NCI-H128 (cell line): Measurements from ENCODE around the gene SMYD4.
"Not testable (repeated sequence)": the region's sequence is repeated elsewhere in the genome, so short reads cannot be mapped to it uniquely, and the experiment has no call there.

ENCODE experiments used
- DNase-seq: peaks from one replicate; lab custom pipeline; 2025; ENCODE audit not compliant: unreplicated experiment; lab: John Stamatoyannopoulos, UW

The SMYD4 gene

DNA sequence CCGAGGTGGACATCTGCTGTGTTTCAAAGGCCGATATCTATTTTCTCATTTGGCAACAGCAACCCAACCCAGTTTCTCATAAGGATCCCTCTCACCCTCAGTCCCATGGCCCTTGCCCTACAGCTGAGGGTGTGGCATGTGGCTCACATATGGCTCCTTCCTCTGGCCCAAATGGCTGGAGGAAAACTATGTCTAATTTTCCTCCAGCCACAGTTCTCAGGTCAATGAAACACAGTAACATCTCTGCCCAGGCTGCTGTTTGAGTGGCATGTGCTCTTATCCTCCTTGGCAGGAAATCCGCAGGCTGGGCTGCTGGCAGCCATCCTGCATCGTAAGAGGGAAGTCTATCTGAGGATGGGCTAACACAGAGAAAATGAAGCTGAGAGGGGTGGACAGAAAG lies 43.8 kb downstream of the SMYD4 start:
- DNase-seq, result no peak

GRCh38 chr17:1783834-1784611 lies 45.7 kb downstream of the SMYD4 start:
- no peak for DNase-seq

DNA sequence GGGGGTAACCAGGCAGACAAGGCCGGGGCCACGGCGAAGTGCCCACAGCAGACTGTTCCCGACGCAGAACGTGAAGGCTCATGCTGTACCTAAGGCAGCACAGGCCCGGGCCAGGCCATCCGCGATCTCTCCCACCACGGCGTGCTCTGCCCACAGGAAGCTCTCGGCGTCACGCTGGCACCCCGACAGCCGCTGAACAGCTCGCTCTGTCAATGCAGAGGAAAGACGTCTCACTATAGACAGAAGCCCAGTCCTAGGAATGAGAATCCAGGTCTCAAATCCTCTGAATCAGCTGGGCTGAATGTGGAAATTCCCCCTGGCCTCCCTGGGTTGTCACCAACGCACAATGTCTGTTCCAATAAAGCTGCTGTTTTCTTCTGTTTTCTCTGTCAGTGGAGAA lies 46.4 kb downstream of the SMYD4 start:
- DNase-seq, result no peak

DNA sequence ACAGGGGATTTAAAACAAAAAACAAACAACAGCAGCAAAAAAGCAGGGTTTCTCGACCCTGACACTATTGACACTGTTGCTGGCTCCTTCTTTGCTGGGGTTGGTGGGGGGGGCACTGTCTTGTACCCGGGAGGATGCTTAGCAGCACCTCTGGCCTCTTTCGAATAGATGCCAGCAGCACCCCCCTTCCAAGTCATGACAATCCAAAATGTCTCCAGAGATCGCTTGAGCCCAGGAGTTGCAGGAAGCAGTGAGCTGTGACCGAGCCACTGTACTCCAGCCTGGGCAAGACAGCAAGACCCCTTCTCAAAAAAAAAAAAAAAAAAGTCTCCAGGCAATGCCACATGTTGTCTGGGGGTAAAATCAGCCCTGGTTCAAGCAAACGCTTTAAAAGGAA lies 47.5 kb downstream of the SMYD4 start:
- DNase-seq, result no peak

- DNase-seq, result no peak
Measured at GRCh38 chr17:1779571-1780131, 50.1 kb downstream of the SMYD4 start.

DNA sequence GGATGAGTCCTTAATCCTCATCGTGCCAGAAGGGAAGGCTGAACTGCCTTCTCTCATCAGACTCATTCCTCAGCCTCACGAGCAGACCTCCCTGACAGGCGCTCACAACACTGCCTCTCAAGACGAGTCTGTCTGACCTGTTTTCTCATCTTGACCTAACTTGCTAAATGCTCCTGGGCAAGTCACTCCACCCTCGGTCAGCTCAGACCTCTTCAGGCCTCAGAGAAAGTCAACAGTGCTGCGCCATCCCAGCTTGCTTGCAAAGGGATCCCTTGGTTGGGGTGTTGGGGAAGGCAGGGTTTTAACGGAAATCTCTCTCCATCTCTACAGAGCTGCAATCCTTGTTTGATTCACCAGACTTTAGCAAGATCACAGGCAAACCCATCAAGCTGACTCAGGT lies 52.8 kb downstream of the SMYD4 start:
- no peak for DNase-seq

GRCh38 chr17:1776328-1776727 lies 53.4 kb downstream of the SMYD4 start:
- DNase-seq, result no peak

DNA sequence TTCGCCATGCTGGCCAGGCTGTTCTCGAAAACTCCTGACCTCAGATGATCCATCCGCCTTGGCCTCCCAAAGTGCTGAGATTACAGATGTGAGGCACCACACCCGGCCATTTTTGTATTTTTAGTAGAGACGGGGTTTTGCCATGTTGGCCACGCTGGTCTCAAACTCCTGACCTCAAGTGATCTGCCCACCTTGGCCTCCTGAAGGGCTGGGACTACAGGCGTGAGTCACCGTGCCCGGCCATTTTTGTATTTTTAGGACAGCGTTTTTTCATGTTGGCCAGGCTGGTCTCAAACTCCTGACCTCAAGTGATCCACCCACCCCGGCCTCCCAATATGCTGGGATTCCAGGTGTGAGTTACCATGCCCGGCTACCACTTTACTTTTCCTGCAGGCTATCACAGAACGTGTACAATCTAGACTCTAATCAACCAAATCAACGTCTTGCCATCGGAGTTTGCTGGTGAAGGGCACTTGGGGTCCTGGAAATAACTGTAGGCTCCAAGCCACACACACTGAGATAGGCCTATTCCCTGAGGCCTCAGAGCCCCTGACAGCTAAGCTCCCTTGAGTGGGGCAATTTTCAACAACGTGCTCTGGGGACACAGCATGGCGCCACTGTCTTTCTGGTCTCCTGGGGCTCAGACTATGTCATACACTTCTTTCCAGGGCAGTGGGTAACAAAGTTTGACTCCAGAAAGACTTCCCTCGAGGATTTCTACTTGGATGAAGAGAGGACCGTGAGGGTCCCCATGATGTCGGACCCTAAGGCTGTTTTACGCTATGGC lies 55.1 kb downstream of the SMYD4 start:
- DNase-seq, result no peak

- no peak for DNase-seq
Measured at GRCh38 chr17:1773696-1774181, 56.0 kb downstream of the SMYD4 start.

DNA sequence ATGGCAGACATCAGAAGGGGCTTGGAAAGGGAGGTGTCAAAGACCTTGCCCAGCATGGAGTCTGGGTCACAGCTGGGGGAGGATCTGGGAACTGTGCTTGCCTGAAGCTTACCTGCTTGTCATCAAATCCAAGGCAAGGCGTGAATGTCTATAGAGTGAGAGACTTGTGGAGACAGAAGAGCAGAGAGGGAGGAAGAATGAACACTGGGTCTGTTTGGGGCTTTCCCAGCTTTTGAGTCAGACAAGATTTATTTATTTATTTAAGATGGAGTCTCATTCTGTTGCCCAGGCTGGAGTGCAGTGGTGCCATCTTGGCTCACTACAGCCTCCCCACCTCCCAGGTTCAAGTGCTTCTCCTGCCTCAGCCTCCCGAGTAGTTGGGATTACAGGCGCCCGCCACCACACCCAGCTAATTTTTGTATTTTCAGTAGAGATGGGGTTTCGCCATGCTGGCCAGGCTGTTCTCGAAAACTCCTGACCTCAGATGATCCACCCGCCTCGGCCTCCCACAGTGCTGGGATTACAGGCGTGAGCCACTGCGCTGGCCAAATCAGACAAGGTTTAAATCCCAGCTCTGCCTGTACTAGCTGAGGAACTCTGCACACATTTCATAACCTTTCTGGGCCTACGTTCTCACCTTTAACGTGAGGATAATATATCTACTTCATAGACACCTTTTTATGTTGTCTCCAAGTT lies 56.6 kb downstream of the SMYD4 start:
- not testable (repeated sequence) for DNase-seq

- DNase-seq, result no peak
Measured at GRCh38 chr17:1769822-1770477, 59.8 kb downstream of the SMYD4 start.

DNA sequence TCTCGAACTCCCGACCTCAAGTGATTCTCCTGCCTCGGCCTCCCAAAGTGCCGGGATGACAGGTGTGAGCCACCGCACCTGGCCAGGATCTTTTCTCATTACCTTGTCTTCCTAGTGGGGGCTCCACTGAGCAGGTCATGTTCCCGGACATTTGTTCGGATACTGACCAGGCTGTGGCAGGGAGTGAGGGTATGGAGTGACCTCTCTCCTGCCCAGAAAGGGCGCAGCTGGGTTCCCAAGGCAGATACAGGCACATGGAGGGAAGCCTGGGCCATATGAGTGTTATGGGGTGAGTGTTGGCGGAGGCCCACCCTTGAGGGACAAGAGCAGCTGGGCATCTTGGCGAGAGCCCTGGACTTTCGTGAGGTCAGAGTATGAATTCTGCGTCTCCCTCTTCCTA lies 62.3 kb downstream of the SMYD4 start:
- DNase-seq, result no peak

- no peak for DNase-seq
Measured at GRCh38 chr17:1766382-1767135, 63.1 kb downstream of the SMYD4 start.

GRCh38 chr17:1765576-1765975 lies 64.1 kb downstream of the SMYD4 start:
- DNase-seq, result no peak

DNA sequence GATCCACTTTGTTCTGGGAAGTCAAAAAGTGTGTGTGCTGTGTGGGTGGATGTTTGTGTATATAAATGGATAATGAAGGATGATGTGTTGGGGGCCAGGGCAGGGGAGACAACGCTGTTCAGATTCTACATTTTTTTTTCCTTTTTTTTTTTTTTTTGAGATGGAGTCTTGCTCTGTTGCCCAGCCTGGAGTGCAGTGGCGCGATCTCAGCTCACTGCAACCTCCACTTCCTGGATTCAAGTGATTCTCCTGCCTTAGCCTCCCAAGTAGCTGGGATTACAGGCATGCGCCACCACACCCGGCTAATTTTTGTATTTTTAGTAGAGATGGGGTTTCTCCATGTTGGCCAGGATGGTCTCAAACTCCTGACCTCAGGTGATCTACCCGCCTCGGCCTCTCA lies 65.0 kb downstream of the SMYD4 start:
- DNase-seq, result not testable (repeated sequence)

GRCh38 chr17:1764284-1764683 lies 65.4 kb downstream of the SMYD4 start:
- DNase-seq, result no peak

DNA sequence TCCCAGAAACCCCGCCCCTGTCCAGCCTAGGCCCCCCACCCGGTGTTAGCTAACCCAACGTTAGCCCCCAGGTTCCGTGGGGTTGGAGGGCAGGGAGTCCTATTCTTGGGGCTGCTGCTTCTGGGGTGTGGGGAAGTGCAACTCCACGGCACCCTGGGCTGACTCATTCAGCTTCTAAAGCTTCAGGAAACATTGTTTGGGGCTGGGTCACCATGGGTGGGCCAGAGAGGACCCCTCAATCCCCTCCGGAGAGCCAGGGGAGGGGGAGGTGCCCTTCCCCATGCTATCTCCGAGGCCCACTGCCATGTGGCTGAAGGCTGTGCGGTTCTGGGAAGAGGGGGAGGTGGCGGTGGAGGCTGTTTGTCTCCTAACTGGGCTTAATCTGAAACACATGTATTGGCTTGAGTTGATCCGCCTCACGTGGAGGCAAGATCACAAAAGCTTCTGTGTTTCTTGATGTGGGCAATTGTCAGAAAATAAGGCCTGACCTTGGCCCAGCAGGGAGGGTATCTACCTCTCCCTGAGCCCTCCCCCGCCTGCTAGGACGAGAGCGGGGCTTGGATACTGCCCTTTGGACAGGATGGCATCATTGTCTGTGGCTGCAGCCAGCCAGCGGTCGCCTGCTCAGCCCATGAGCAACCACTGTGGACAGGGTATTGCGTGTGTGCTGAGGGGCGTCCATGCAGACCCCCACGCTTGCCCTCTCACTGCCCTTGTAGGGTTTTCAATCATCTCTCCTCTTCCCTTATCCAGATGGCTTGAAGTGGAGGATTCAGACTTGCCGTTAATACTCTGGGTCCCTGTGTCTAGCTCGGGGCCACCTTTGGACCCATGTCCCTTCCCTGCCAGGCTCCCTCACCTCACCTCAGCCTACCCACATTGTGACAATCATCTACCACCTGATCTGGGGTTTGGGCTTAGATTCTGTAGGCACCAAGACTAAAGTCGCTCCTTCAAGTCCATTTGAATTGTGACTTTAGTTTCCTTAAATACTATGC lies 66.5 kb downstream of the SMYD4 start:
- DNase-seq, result no peak

DNA sequence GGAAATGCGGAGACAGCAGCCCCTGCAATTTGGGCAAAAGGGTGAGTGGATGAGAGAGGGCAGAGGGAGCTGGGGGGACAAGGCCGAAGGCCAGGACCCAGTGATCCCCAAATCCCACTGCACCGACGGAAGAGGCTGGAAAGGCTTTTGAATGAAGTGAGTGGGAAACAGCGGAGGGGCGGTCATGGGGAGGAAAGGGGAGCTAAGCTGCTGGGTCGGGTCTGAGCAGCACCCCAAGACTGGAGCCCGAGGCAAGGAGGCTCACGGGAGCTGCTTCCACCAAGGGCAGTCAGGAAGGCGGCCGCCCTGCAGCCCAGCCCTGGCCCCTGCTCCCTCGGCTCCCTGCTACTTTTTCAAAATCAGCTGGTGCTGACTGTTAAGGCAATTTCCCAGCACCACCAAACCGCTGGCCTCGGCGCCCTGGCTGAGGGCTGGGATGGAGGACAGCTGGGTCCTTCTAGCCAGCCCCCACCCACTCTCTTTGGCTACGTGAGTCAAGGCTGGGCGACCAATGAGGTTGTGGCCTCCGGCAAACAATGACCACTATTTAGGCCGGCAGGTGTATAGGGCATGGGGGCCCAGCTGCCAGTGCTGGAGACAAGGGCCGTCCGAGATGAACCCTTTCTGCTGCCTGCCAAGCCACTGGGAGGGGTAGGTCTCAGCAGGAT lies 67.3 kb downstream of the SMYD4 start:
- no peak for DNase-seq
